GM23338 (cell line): ENCODE measurements around the gene SEL1L3. TPM values are rescaled to one million over a fixed set of nuclear protein-coding genes. Genes with fewer than 3 reads are reported as not detected.

Experiments
- ATAC-seq: fragments of 200-7000 bp; cut with Tn5 transposase; 3 replicates; pipeline ENCODE4 v1.9.1; 2020
- DNase-seq: peaks from one replicate; pipeline ENCODE4 v3.0.0-alpha.2; 2015; ENCODE audit warnings: low spot score
- H2AFZ ChIP-seq: fragments of 200-600 bp; sonication (generic); 2 replicates; pipeline ENCODE4 v1.8.0; 2016; ENCODE audit warnings: antibody characterized with exemption, mild to moderate bottlenecking, moderate library complexity
- H3F3A ChIP-seq: fragments of 200-600 bp; sonication (generic); replicated peaks from 2 replicates; pipeline ENCODE4 v1.8.0; 2017; ENCODE audit warnings: antibody characterized with exemption, mixed run types, low read depth
- H3K27ac ChIP-seq: fragments of 200-600 bp; sonication (generic); 2 replicates; pipeline ENCODE4 v1.6.1; 2016; ENCODE audit warnings: low read depth
- H3K27me3 ChIP-seq: fragments of 200-600 bp; sonication (generic); 2 replicates; pipeline ENCODE4 v1.8.0; 2016; ENCODE audit warnings: mild to moderate bottlenecking, mixed run types, moderate library complexity; ENCODE audit not compliant: insufficient read depth
- H3K36me3 ChIP-seq: fragments of 200-600 bp; sonication (generic); 2 replicates; pipeline ENCODE4 v1.8.0; 2016; ENCODE audit warnings: mild to moderate bottlenecking; ENCODE audit not compliant: insufficient read depth
- H3K4me1 ChIP-seq: fragments of 200-600 bp; sonication (generic); 2 replicates; pipeline ENCODE4 v1.8.0; 2016; ENCODE audit warnings: mild to moderate bottlenecking, moderate library complexity; ENCODE audit not compliant: insufficient read depth
- H3K4me2 ChIP-seq: fragments of 200-600 bp; sonication (generic); 2 replicates; pipeline ENCODE4 v1.7.1; 2017; ENCODE audit warnings: mixed run types
- H3K4me3 ChIP-seq: fragments of 200-600 bp; sonication (generic); 2 replicates; pipeline ENCODE4 v1.6.1; 2016; ENCODE audit warnings: mixed run types
- H3K79me2 ChIP-seq: fragments of 200-600 bp; sonication (generic); replicated peaks from 2 replicates; pipeline ENCODE4 v1.8.0; 2017; ENCODE audit warnings: mild to moderate bottlenecking; ENCODE audit not compliant: insufficient read depth
- H3K9me2 ChIP-seq: fragments of 200-600 bp; sonication (generic); 2 replicates; pipeline ENCODE4 v1.8.0; 2017; ENCODE audit not compliant: insufficient read depth
- H4K20me1 ChIP-seq: fragments of 200-600 bp; sonication (generic); replicated peaks from 2 replicates; pipeline ENCODE4 v1.8.0; 2017; ENCODE audit warnings: mild to moderate bottlenecking; ENCODE audit not compliant: insufficient read depth
- H3K27ac Mint-ChIP-seq: 2 replicates; pipeline ENCODE4 v1.8.0; 2020; ENCODE audit warnings: inconsistent platforms, mild to moderate bottlenecking, moderate library complexity, mixed read lengths
- H3K27me3 Mint-ChIP-seq: 3 replicates; pipeline ENCODE4 v1.8.0; 2022; ENCODE audit warnings: low read depth, mild to moderate bottlenecking, moderate library complexity, mixed read lengths, inconsistent platforms; ENCODE audit not compliant: insufficient read depth, poor library complexity
- H3K36me3 Mint-ChIP-seq: 3 replicates; pipeline ENCODE4 v1.8.0; 2021; ENCODE audit warnings: low read depth, mild to moderate bottlenecking, inconsistent platforms, moderate library complexity, mixed read lengths
- H3K4me1 Mint-ChIP-seq: 3 replicates; pipeline ENCODE4 v1.8.0; 2020; ENCODE audit warnings: mild to moderate bottlenecking, inconsistent platforms, mixed read lengths
- H3K4me3 Mint-ChIP-seq: 3 replicates; pipeline ENCODE4 v1.8.0; 2021; ENCODE audit warnings: moderate library complexity, mild to moderate bottlenecking, inconsistent platforms, mixed read lengths
- H3K9me3 Mint-ChIP-seq: 3 replicates; pipeline ENCODE4 v1.8.0; 2020; ENCODE audit warnings: moderate library complexity, mild to moderate bottlenecking, inconsistent platforms, mixed read lengths
- CREB1 ChIP-seq: fragments of 250-450 bp; sonication (Bioruptor Pico); IDR thresholded peaks from 2 replicates; pipeline ENCODE4 v1.5.0; 2020; ENCODE audit warnings: low read depth, mild to moderate bottlenecking, moderate library complexity
- EZH2phosphoT487 ChIP-seq: fragments of 200-600 bp; sonication (generic); IDR thresholded peaks from one replicate; pipeline ENCODE4 v1.8.1; 2018; ENCODE audit warnings: antibody characterized with exemption; ENCODE audit not compliant: unreplicated experiment
- JUNB ChIP-seq: IDR thresholded peaks from one replicate; pipeline ENCODE4 v1.6.1; 2016; ENCODE audit warnings: antibody characterized with exemption; ENCODE audit not compliant: unreplicated experiment
- ZNF114 ChIP-seq: fragments of 250-450 bp; sonication (Bioruptor Pico); IDR thresholded peaks from 2 replicates; pipeline ENCODE4 v1.5.0; 2020; ENCODE audit warnings: mild to moderate bottlenecking, moderate library complexity
- ZNF331 ChIP-seq: fragments of 250-450 bp; sonication (Bioruptor Pico); IDR thresholded peaks from 2 replicates; pipeline ENCODE4 v1.5.0; 2020; ENCODE audit warnings: low read depth, mild to moderate bottlenecking, moderate library complexity
- polyA plus RNA-seq: library from polyadenylated mRNA; unstranded; fragments of >200 nt; fragmentation: Nextera tagmentation; extraction: Ambion mirVana; gene quantifications from 2 replicates; pipeline ENCODE4 v1.2.1, GENCODE V29; 2016
- total RNA-seq: library from RNA; depleted of rRNA; stranded (reverse); fragments of >200 nt; shearing (Covaris generic); gene quantifications from 2 replicates; pipeline ENCODE4 v1.2.3, GENCODE V29; 2014
- TF ChIP-seq, protein P1 (sequence below): fragments of 250-450 bp; sonication (Bioruptor Pico); IDR thresholded peaks from 2 replicates; pipeline ENCODE4 v1.5.0; 2020; ENCODE audit warnings: mild to moderate bottlenecking, moderate library complexity
- TF ChIP-seq, protein P2 (sequence below), 2 experiments: fragments of 200-600 bp in 1 of 2; sonication (generic) in 1 of 2; conservative IDR thresholded peaks; 2 replicates each; pipeline versions ENCODE4 v1.5.1 to v1.6.1; 2016 to 2017; ENCODE audit warnings: antibody characterized with exemption in 2 of 2, low read depth in 2 of 2, mild to moderate bottlenecking in 2 of 2, moderate library complexity in 1 of 2

Gene SEL1L3
- total and polyA plus RNA-seq, 2 experiments from 2014 or later, result 17.1 to 61.7 TPM

DNA sequence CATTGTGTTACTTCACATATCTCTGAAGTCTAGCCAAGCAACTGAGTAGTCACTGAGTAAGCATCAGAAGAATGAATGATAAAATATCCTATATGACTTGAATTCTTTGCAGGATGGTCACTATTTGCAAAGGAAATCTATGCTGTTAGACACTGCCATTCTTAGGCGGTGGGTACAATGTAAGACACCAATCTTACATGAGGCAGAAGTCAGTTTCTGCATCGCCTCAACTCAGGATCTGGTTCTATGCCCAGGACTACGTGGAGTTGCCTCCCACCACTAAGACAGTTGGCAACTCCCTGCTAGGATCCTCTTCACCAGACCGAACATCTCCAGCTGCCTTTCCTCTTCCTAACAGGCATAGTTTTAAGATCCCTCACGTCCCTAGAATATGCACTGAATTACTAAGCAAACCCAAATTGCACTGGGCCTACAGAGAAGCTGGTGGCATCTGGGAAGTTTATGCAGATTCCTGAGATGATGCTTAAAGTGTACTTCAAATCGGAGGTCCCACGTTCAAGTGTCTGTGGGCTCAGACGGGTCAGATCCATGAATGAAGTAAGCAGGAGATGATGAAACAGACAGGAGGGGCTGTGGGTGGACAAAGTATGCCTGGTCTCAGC is 45.6 kb downstream of the SEL1L3 start (continued):
- TF ChIP-seq, protein P1, sequence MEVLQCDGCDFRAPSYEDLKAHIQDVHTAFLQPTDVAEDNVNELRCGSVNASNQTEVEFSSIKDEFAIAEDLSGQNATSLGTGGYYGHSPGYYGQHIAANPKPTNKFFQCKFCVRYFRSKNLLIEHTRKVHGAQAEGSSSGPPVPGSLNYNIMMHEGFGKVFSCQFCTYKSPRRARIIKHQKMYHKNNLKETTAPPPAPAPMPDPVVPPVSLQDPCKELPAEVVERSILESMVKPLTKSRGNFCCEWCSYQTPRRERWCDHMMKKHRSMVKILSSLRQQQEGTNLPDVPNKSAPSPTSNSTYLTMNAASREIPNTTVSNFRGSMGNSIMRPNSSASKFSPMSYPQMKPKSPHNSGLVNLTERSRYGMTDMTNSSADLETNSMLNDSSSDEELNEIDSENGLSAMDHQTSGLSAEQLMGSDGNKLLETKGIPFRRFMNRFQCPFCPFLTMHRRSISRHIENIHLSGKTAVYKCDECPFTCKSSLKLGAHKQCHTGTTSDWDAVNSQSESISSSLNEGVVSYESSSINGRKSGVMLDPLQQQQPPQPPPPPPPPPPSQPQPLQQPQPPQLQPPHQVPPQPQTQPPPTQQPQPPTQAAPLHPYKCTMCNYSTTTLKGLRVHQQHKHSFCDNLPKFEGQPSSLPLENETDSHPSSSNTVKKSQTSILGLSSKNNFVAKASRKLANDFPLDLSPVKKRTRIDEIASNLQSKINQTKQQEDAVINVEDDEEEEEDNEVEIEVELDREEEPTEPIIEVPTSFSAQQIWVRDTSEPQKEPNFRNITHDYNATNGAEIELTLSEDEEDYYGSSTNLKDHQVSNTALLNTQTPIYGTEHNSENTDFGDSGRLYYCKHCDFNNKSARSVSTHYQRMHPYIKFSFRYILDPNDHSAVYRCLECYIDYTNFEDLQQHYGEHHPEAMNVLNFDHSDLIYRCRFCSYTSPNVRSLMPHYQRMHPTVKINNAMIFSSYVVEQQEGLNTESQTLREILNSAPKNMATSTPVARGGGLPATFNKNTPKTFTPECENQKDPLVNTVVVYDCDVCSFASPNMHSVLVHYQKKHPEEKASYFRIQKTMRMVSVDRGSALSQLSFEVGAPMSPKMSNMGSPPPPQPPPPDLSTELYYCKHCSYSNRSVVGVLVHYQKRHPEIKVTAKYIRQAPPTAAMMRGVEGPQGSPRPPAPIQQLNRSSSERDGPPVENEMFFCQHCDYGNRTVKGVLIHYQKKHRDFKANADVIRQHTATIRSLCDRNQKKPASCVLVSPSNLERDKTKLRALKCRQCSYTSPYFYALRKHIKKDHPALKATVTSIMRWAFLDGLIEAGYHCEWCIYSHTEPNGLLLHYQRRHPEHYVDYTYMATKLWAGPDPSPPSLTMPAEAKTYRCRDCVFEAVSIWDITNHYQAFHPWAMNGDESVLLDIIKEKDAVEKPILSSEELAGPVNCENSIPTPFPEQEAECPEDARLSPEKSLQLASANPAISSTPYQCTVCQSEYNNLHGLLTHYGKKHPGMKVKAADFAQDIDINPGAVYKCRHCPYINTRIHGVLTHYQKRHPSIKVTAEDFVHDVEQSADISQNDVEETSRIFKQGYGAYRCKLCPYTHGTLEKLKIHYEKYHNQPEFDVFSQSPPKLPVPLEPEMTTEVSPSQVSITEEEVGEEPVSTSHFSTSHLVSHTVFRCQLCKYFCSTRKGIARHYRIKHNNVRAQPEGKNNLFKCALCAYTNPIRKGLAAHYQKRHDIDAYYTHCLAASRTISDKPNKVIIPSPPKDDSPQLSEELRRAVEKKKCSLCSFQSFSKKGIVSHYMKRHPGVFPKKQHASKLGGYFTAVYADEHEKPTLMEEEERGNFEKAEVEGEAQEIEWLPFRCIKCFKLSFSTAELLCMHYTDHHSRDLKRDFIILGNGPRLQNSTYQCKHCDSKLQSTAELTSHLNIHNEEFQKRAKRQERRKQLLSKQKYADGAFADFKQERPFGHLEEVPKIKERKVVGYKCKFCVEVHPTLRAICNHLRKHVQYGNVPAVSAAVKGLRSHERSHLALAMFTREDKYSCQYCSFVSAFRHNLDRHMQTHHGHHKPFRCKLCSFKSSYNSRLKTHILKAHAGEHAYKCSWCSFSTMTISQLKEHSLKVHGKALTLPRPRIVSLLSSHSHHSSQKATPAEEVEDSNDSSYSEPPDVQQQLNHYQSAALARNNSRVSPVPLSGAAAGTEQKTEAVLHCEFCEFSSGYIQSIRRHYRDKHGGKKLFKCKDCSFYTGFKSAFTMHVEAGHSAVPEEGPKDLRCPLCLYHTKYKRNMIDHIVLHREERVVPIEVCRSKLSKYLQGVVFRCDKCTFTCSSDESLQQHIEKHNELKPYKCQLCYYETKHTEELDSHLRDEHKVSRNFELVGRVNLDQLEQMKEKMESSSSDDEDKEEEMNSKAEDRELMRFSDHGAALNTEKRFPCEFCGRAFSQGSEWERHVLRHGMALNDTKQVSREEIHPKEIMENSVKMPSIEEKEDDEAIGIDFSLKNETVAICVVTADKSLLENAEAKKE (CRISPR knock-in tag), result no peak
- TF ChIP-seq JUNB (no peak), ZNF114 (CRISPR knock-in tag) (no peak)

DNA sequence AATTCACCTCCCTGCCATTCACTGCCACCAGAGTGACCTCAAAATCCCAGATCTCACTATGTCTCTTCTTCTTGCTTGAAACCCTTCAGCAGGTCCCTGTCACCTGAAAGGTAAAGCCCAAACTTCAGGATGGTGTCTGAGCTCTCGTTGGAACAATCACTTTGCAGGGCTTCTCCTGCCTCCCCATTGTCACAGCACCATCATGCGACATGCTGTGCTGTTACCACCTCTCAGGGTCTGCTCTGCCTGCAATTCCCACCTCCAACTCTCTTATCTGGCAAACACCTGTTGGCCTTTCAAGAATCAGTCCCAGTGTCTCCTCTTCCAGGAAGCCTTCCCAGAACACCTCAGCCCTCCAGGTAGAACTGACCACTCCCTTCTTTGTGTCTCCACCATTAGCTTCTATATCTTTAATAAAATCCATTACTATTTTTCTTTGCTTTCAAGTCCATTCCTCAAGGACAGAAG is 46.2 kb downstream of the SEL1L3 start:
- H3K36me3 Mint-ChIP-seq, result peaks cover 61% of the 10 kb centered on the region
- ATAC-seq, result no peak
- no peak for TF ChIP-seq ZNF114 (CRISPR knock-in tag)
- no peak for TF ChIP-seq EZH2phosphoT487
- TF ChIP-seq, protein P1 (CRISPR knock-in tag), result no peak
- TF ChIP-seq, protein P2, sequence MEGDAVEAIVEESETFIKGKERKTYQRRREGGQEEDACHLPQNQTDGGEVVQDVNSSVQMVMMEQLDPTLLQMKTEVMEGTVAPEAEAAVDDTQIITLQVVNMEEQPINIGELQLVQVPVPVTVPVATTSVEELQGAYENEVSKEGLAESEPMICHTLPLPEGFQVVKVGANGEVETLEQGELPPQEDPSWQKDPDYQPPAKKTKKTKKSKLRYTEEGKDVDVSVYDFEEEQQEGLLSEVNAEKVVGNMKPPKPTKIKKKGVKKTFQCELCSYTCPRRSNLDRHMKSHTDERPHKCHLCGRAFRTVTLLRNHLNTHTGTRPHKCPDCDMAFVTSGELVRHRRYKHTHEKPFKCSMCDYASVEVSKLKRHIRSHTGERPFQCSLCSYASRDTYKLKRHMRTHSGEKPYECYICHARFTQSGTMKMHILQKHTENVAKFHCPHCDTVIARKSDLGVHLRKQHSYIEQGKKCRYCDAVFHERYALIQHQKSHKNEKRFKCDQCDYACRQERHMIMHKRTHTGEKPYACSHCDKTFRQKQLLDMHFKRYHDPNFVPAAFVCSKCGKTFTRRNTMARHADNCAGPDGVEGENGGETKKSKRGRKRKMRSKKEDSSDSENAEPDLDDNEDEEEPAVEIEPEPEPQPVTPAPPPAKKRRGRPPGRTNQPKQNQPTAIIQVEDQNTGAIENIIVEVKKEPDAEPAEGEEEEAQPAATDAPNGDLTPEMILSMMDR (conservative IDR thresholded peaks at IDR 0.05; ENCODE audit: low read depth in 2 of 2), result no peak
- TF ChIP-seq CREB1, result no peak
- no peak for TF ChIP-seq ZNF331

More for the DNA sequence above, 46.2 kb downstream of the SEL1L3 start:
- Mint-ChIP-seq H3K27me3 (peaks cover 2% of the 10 kb centered on the region), H3K4me1 (peaks cover 21% of the 10 kb centered on the region), H3K9me3 (no peaks in the 10 kb centered on the region), H3K4me3 (no peak overlapping the region), H3K27ac (no peak overlapping the region)
- Histone ChIP-seq H3K36me3 (peaks cover 3% of the 10 kb centered on the region), H2AFZ (no peak overlapping the region), H3K79me2 (no peaks in the 10 kb centered on the region), H4K20me1 (peaks cover 5% of the 10 kb centered on the region; the same call in 1 of the 2 replicates), H3K27ac (no peak overlapping the region), H3F3A (no peaks in the 10 kb centered on the region), H3K4me1 (peaks cover 18% of the 10 kb centered on the region; the same call in 1 of the 2 replicates), H3K9me2 (no peaks in the 10 kb centered on the region), H3K27me3 (peaks cover 7% of the 10 kb centered on the region; the same call in 1 of the 2 replicates), H3K4me3 (no peak overlapping the region), H3K4me2 (no peak overlapping the region)
- DNase-seq, result no peak
